Measurements from ENCODE around the gene TTPAL.

GRCh38 chr20:44520881-44521280 is 45.2 kb downstream of the TTPAL start:
- TF ChIP-seq POLR2AphosphoS5 (IDR thresholded peaks at IDR 0.05) (no peak), EP300 (IDR thresholded peaks at IDR 0.05) (no peak), POLR2A (IDR thresholded peaks at IDR 0.05) (no peak), CTCF (IDR thresholded peaks at IDR 0.05) (no peak)

Measured in sigmoid colon (tissue), 4 donors.